Stomach (tissue), 9 donors: ENCODE measurements around the gene CUX1. TPM values are rescaled to one million over a fixed set of nuclear protein-coding genes. Genes with fewer than 3 reads are reported as not detected.

Source experiments
- DNase-seq, 2 donors: peaks; one replicate each; pipeline versions ENCODE4 v3.0.0 to v3.0.0-alpha.2; 2013 to 2019
- H3K27ac ChIP-seq, 5 donors: fragments of 200-600 bp in 4 of 5; sonication (generic) in 4 of 5; one replicate each; pipeline ENCODE4 v1.5.1; 2013 to 2019; ENCODE audit warnings: mild to moderate bottlenecking in 1 of 5, moderate library complexity in 1 of 5
- H3K27me3 ChIP-seq, 3 donors: fragments of 200-600 bp; sonication (generic); one replicate each; pipeline ENCODE4 v1.5.1; 2017 to 2019; ENCODE audit warnings: mixed run types in 1 of 3
- H3K36me3 ChIP-seq, 4 donors: fragments of 200-600 bp; sonication (generic); 1 replicate in 3 of 4; 2 replicates in 1 of 4; pipeline ENCODE4 v1.5.1; 2016 to 2019
- H3K4me1 ChIP-seq, 4 donors: fragments of 200-600 bp; sonication (generic); one replicate each; pipeline ENCODE4 v1.5.1; 2016 to 2019
- H3K4me3 ChIP-seq, 4 donors: fragments of 200-600 bp; sonication (generic) in 3 of 4; one replicate each; pipeline ENCODE4 v1.5.1; 2016 to 2019; ENCODE audit warnings: mild to moderate bottlenecking in 1 of 4
- H3K9me3 ChIP-seq, 4 donors: fragments of 200-600 bp; sonication (generic); one replicate each; pipeline ENCODE4 v1.5.1; 2016 to 2019
- CTCF ChIP-seq, 7 experiments: fragments of 450-650 bp in 4 of 7; fragments of 200-600 bp in 3 of 7; sonication (generic) in 3 of 7; IDR thresholded peaks; one replicate each; pipeline ENCODE4 v1.5.1; 2016 to 2019; ENCODE audit warnings: antibody characterized with exemption in 7 of 7, control low read depth in 2 of 7, mild to moderate bottlenecking in 1 of 7
- EP300 ChIP-seq: sonication (generic); formaldehyde crosslinking; IDR thresholded peaks from one replicate; pipeline ENCODE4 v1.6.1; 2017; ENCODE audit warnings: antibody characterized with exemption
- POLR2A ChIP-seq, 4 donors: fragments of 450-650 bp; IDR thresholded peaks; one replicate each; pipeline ENCODE4 v1.6.1; 2016; ENCODE audit warnings: antibody characterized with exemption in 4 of 4, control low read depth in 2 of 4, mild to moderate bottlenecking in 1 of 4, moderate library complexity in 1 of 4
- POLR2AphosphoS5 ChIP-seq, 3 donors: sonication (generic); formaldehyde crosslinking; IDR thresholded peaks; one replicate each; pipeline ENCODE4 v1.6.1; 2016; ENCODE audit warnings: antibody characterized with exemption in 3 of 3
- WGBS, 5 donors: extraction: QIAGEN DNeasy Blood & Tissue Kit in 3 of 5; methylation state at CpG; one replicate each; pipeline versions ENCODE4 v1.1.5 to v1.1.7; 2013 to 2018; 5-methylcytosine and 5-hydroxymethylcytosine counted together
- intact Hi-C: fragments of 100-400 bp; cut with DNase I; formaldehyde crosslinking; loops from one replicate; pipeline ENCODE4 v1.15.1; 2023; ENCODE audit warnings: low total_unique reads
- polyA plus RNA-seq, 3 donors: library from polyadenylated mRNA; stranded (reverse); fragments of 200-250 nt; gene quantifications; one replicate each; pipeline ENCODE4 v1.2.3, GENCODE V29; 2013
- total RNA-seq, 5 donors: library from RNA; depleted of rRNA; stranded (reverse); fragments of >200 nt; gene quantifications; one replicate each; pipeline versions ENCODE4 v1.1.0 to v1.2.3, GENCODE V29; 2014 to 2016
- donor health status: healthy with polysubstance abuse.
- donor health status: Bipolar disorder and iron deficiency.
- donor health status: healthy.

The CUX1 gene
- total and polyA plus RNA-seq, 8 donors, result 24.7 to 201 (median 54.7) TPM

GRCh38 chr7:102196028-102196427, 378.6 kb downstream of the CUX1 start:
- Histone ChIP-seq H3K27me3 (no peaks in the 10 kb centered on the region), H3K27ac (no peak overlapping the region), H3K4me1 (no peaks in the 10 kb centered on the region), H3K9me3 (no peaks in the 10 kb centered on the region), H3K4me3 (no peak overlapping the region), H3K36me3 (peaks cover 33 to 100% (median 100%) of the 10 kb centered on the region in 4 donors)
- intact Hi-C loops, result no loop called here
- TF ChIP-seq EP300, result no peak
- no peak for TF ChIP-seq POLR2A (IDR thresholded peaks at IDR 0.05)
- TF ChIP-seq CTCF (IDR thresholded peaks at IDR 0.05), result no peak
- no peak for TF ChIP-seq POLR2AphosphoS5 (IDR thresholded peaks at IDR 0.05)
- no peak for DNase-seq
- WGBS, 5 donors, result 93 to 98% (median 96%) methylated on average over 21 to 25 of the region's 25 CpGs

GRCh38 chr7:102197161-102197560, 379.7 kb downstream of the CUX1 start:
- DNase-seq, result no peak
- TF ChIP-seq EP300 (no peak), CTCF (IDR thresholded peaks at IDR 0.05) (no peak), POLR2AphosphoS5 (IDR thresholded peaks at IDR 0.05) (no peak), POLR2A (IDR thresholded peaks at IDR 0.05) (no peak)
- no peak overlapping the region for H3K4me3 ChIP-seq
- H3K36me3 ChIP-seq, result peaks cover 36 to 100% (median 100%) of the 10 kb centered on the region in 4 donors
- H3K27ac ChIP-seq, result no peak overlapping the region
- no peaks in the 10 kb centered on the region for H3K9me3 ChIP-seq
- H3K27me3 ChIP-seq, result no peaks in the 10 kb centered on the region
- intact Hi-C loops, result no loop called here
- WGBS, 5 donors, result 94 to 98% (median 96%) methylated on average over 17 of the region's 17 CpGs
- H3K4me1 ChIP-seq, result no peaks in the 10 kb centered on the region

- Histone ChIP-seq H3K36me3 (peaks cover 37 to 100% (median 100%) of the 10 kb centered on the region in 4 donors), H3K9me3 (no peaks in the 10 kb centered on the region), H3K27me3 (no peaks in the 10 kb centered on the region), H3K4me1 (no peaks in the 10 kb centered on the region), H3K4me3 (no peak overlapping the region), H3K27ac (no peak overlapping the region)
- DNase-seq, result no peak
- TF ChIP-seq CTCF (IDR thresholded peaks at IDR 0.05) (no peak), EP300 (no peak), POLR2AphosphoS5 (IDR thresholded peaks at IDR 0.05) (no peak), POLR2A (IDR thresholded peaks at IDR 0.05) (no peak)
- intact Hi-C loops, result no loop called here
- WGBS, 5 donors, result 82 to 96% (median 87%) methylated on average over 11 to 12 of the region's 12 CpGs
Observed at GRCh38 chr7:102197599-102197998, 380.2 kb downstream of the CUX1 start.

- no peak overlapping the region for H3K4me3 ChIP-seq
- H3K27me3 ChIP-seq, result no peaks in the 10 kb centered on the region
- DNase-seq, result no peak
- peaks cover 44 to 100% (median 100%) of the 10 kb centered on the region in 4 donors for H3K36me3 ChIP-seq
- no peaks in the 10 kb centered on the region for H3K9me3 ChIP-seq
- TF ChIP-seq CTCF (IDR thresholded peaks at IDR 0.05) (no peak), POLR2AphosphoS5 (IDR thresholded peaks at IDR 0.05) (no peak), EP300 (no peak), POLR2A (IDR thresholded peaks at IDR 0.05) (no peak)
- 87 to 90% (median 90%) methylated on average over 14 of the region's 14 CpGs for WGBS, 5 donors
- H3K4me1 ChIP-seq, result no peaks in the 10 kb centered on the region
- H3K27ac ChIP-seq, result no peak overlapping the region
- intact Hi-C loops, result no loop called here
Observed at GRCh38 chr7:102198417-102198956, 381.1 kb downstream of the CUX1 start.
